Loucy (cell line): ENCODE results near the gene INPP5J.

Experiments used
- EZH2phosphoT487 ChIP-seq: fragments of 200-600 bp; IDR thresholded peaks from 2 replicates; pipeline ENCODE4 v1.6.1; 2018; ENCODE audit warnings: antibody characterized with exemption, mild to moderate bottlenecking, moderate library complexity, borderline replicate concordance
- TF ChIP-seq, protein P1 (sequence below): fragments of 200-600 bp; sonication (generic); conservative IDR thresholded peaks from 2 replicates; pipeline ENCODE4 v1.5.1; 2014; ENCODE audit warnings: mild to moderate bottlenecking, antibody characterized with exemption, low read length

DNA sequence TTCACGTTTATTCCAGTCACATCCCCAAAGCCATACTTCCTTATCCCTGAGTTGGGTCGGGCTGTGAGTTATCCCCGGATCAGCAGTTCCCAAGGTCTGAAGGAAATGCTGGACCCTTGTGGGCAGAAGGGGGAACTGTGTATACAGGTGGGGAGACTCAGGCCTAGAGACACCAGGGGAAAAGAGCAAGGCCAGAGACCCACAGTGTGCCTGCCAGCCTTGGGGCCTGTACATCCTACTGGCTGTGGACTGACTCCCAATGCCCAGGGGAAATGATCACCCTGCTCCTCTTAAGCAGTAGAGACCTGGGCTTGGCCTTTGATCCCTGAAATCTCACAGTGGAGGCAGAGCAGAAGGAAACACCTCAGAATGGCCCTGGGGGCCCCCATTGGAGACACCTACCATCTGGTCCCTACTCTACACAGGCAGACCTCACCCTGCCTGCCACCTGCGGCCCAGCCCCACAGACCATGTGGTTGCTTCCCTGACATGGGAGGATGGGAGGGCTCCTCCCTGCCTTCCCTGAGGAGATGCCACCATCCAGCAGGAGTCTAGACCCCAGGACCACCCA, 16.7 kb upstream of the INPP5J start:
- TF ChIP-seq, protein P1, sequence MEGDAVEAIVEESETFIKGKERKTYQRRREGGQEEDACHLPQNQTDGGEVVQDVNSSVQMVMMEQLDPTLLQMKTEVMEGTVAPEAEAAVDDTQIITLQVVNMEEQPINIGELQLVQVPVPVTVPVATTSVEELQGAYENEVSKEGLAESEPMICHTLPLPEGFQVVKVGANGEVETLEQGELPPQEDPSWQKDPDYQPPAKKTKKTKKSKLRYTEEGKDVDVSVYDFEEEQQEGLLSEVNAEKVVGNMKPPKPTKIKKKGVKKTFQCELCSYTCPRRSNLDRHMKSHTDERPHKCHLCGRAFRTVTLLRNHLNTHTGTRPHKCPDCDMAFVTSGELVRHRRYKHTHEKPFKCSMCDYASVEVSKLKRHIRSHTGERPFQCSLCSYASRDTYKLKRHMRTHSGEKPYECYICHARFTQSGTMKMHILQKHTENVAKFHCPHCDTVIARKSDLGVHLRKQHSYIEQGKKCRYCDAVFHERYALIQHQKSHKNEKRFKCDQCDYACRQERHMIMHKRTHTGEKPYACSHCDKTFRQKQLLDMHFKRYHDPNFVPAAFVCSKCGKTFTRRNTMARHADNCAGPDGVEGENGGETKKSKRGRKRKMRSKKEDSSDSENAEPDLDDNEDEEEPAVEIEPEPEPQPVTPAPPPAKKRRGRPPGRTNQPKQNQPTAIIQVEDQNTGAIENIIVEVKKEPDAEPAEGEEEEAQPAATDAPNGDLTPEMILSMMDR: no peak
- TF ChIP-seq EZH2phosphoT487: no peak
